ENCODE data around the gene CLCNKA.

GRCh38 chr1:16013908-16014258 is 8.0 kb upstream of the CLCNKA start:
- no peak for TF ChIP-seq POLR2A (IDR thresholded peaks at IDR 0.05; ENCODE audit: borderline replicate concordance, extremely low read depth, insufficient read depth, insufficient read length)
- no peak for TF ChIP-seq TCF7L2 (IDR thresholded peaks at IDR 0.05; ENCODE audit: borderline replicate concordance, extremely low read depth, insufficient read depth, insufficient read length)
